Neural crest cell (in vitro differentiated cells): ENCODE measurements around the gene CHRNG. TPM values are rescaled to one million over a fixed set of nuclear protein-coding genes. Genes with fewer than 3 reads are reported as not detected.

ENCODE experiments used
- DNase-seq: peaks from one replicate; pipeline ENCODE4 v3.0.0; 2021; ENCODE audit warnings: low read depth, mixed read lengths, low spot score
- H3K27ac Mint-ChIP-seq: one replicate; pipeline ENCODE4 v1.8.0; 2021; ENCODE audit warnings: mild to moderate bottlenecking, mixed read lengths; ENCODE audit not compliant: unreplicated experiment
- H3K27me3 Mint-ChIP-seq: 2 replicates; pipeline ENCODE4 v1.8.0; 2021; ENCODE audit warnings: low read depth, mild to moderate bottlenecking, mixed read lengths
- H3K36me3 Mint-ChIP-seq: 2 replicates; pipeline ENCODE4 v1.8.0; 2021; ENCODE audit warnings: low read depth, mild to moderate bottlenecking, mixed read lengths
- H3K4me1 Mint-ChIP-seq: 2 replicates; pipeline ENCODE4 v1.8.0; 2021; ENCODE audit warnings: mixed read lengths
- H3K4me3 Mint-ChIP-seq: one replicate; pipeline ENCODE4 v1.8.0; 2021; ENCODE audit warnings: mild to moderate bottlenecking, mixed read lengths
- H3K9me3 Mint-ChIP-seq: 2 replicates; pipeline ENCODE4 v1.8.0; 2021; ENCODE audit warnings: mixed read lengths
- CTCF ChIP-seq: fragments of 200-600 bp; sonication (generic); conservative IDR thresholded peaks from 2 replicates; pipeline ENCODE4 v1.5.0; 2021; ENCODE audit warnings: antibody characterized with exemption, mild to moderate bottlenecking
- long read RNA-seq: library from polyadenylated mRNA; unstranded; transcript quantifications from one replicate; pipeline ENCODE4 v2.0.0, GENCODE V29; 2020
- total RNA-seq: library from RNA; stranded (reverse); gene quantifications from 2 replicates; pipeline ENCODE4 v1.2.1, GENCODE V29; 2021

Gene CHRNG
- not detected in 2 replicates for total RNA-seq
- long read RNA-seq, result 0 reads

- peaks cover 6% of the 10 kb centered on the region for H3K36me3 Mint-ChIP-seq
- no peak within 1 kb of the TSS for H3K27ac Mint-ChIP-seq
- H3K4me3 Mint-ChIP-seq, result no peak within 1 kb of the TSS
Observed at GRCh38 chr2:232539298-232540231, at the start of gene CHRNG. Gene CHRNG (plus strand): TSS chr2:232539692. CDS start chr2:232539748, 56 bp downstream.

GRCh38 chr2:232490221-232491138 lies 49.0 kb upstream of the CHRNG start:
- Mint-ChIP-seq H3K4me1 (peaks cover 24% of the 10 kb centered on the region), H3K36me3 (no peaks in the 10 kb centered on the region)

More at GRCh38 chr2:232539298-232540231, at the start of gene CHRNG:
- peaks cover 3% of the 10 kb centered on the region for H3K9me3 Mint-ChIP-seq
- DNase-seq, result no peak
- TF ChIP-seq CTCF, result no peak
- peaks cover 7% of the 10 kb centered on the region for H3K4me1 Mint-ChIP-seq
- H3K27me3 Mint-ChIP-seq, result peaks cover 3% of the 10 kb centered on the region

GRCh38 chr2:232491139-232491780 lies 48.2 kb upstream of the CHRNG start:
- TF ChIP-seq CTCF, result no peak
- Mint-ChIP-seq H3K27ac (peak overlapping the region; percentile 86), H3K4me3 (no peak overlapping the region), H3K9me3 (no peaks in the 10 kb centered on the region), H3K4me1 (peaks cover 24% of the 10 kb centered on the region), H3K36me3 (no peaks in the 10 kb centered on the region), H3K27me3 (peaks cover 43% of the 10 kb centered on the region)
- no peak for DNase-seq

More at GRCh38 chr2:232490221-232491138, 49.0 kb upstream of the CHRNG start:
- H3K27me3 Mint-ChIP-seq, result peaks cover 47% of the 10 kb centered on the region
- TF ChIP-seq CTCF, result no peak
- DNase-seq, result no peak
- no peak overlapping the region for H3K4me3 Mint-ChIP-seq
- no peak overlapping the region for H3K27ac Mint-ChIP-seq
- H3K9me3 Mint-ChIP-seq, result no peaks in the 10 kb centered on the region

- H3K27me3 Mint-ChIP-seq, result peaks cover 35% of the 10 kb centered on the region
- no peak overlapping the region for H3K4me3 Mint-ChIP-seq
- no peaks in the 10 kb centered on the region for H3K9me3 Mint-ChIP-seq
- H3K36me3 Mint-ChIP-seq, result no peaks in the 10 kb centered on the region
- TF ChIP-seq CTCF, result no peak
- peaks cover 29% of the 10 kb centered on the region for H3K4me1 Mint-ChIP-seq
- H3K27ac Mint-ChIP-seq, result no peak overlapping the region
- DNase-seq, result no peak
Observed at GRCh38 chr2:232492236-232492848, 47.1 kb upstream of the CHRNG start.
